ENCODE data around the gene PURA.

DNA sequence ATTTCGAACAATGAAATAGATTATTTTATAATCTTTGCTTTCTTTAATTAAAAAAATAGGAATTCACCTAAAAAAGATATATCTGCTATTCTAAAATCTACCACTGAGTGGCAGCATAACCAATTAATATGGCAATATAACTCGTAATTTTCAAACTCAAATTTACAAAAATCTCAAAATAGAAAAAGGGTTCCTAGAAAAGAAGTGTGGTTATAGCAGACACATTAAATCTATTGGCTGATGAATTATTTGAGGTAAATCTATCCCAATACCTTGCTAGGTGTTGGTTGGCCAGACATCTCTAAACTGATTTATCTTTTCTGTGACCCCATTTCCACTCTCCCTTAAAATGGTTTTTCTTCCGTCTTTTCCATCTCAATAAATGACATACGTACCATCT lies 40.6 kb upstream of the PURA start:
- TF ChIP-seq, protein P1, sequence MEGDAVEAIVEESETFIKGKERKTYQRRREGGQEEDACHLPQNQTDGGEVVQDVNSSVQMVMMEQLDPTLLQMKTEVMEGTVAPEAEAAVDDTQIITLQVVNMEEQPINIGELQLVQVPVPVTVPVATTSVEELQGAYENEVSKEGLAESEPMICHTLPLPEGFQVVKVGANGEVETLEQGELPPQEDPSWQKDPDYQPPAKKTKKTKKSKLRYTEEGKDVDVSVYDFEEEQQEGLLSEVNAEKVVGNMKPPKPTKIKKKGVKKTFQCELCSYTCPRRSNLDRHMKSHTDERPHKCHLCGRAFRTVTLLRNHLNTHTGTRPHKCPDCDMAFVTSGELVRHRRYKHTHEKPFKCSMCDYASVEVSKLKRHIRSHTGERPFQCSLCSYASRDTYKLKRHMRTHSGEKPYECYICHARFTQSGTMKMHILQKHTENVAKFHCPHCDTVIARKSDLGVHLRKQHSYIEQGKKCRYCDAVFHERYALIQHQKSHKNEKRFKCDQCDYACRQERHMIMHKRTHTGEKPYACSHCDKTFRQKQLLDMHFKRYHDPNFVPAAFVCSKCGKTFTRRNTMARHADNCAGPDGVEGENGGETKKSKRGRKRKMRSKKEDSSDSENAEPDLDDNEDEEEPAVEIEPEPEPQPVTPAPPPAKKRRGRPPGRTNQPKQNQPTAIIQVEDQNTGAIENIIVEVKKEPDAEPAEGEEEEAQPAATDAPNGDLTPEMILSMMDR (IDR thresholded peaks at IDR 0.05; ENCODE audit: low read depth, low read length, poor library complexity, severe bottlenecking): peak; percentile 52
- no peak for TF ChIP-seq EZH2phosphoT487 (IDR thresholded peaks at IDR 0.05; ENCODE audit: borderline replicate concordance, low read length)

Measured in DOHH2 (cell line).